Smooth muscle cell (in vitro differentiated cells): ENCODE measurements around the gene PPFIBP2. TPM values are rescaled to one million over a fixed set of nuclear protein-coding genes. Genes with fewer than 3 reads are reported as not detected.

Experiments used
- DNase-seq: peaks from one replicate; lab custom pipeline; 2025; ENCODE audit not compliant: unreplicated experiment; lab: John Stamatoyannopoulos, UW
- H2AFZ ChIP-seq: fragments of 200-600 bp; sonication (generic); 2 replicates; pipeline ENCODE4 v1.6.0; 2016; ENCODE audit warnings: antibody characterized with exemption, low read depth, mild to moderate bottlenecking
- H3F3A ChIP-seq: fragments of 200-600 bp; sonication (generic); 2 replicates; pipeline ENCODE4 v1.6.0; 2017; ENCODE audit warnings: antibody characterized with exemption, low read depth
- H3K27ac ChIP-seq: fragments of 200-600 bp; sonication (generic); 2 replicates; pipeline ENCODE4 v1.5.1; 2016; ENCODE audit warnings: low read depth, mild to moderate bottlenecking
- H3K27me3 ChIP-seq: fragments of 200-600 bp; sonication (generic); 2 replicates; pipeline ENCODE4 v1.6.1; 2016; ENCODE audit warnings: low read depth, mild to moderate bottlenecking
- H3K36me3 ChIP-seq: fragments of 200-600 bp; sonication (generic); 2 replicates; pipeline ENCODE4 v1.5.1; 2016; ENCODE audit warnings: low read depth
- H3K4me1 ChIP-seq: fragments of 200-600 bp; sonication (generic); 2 replicates; pipeline ENCODE4 v1.5.1; 2016; ENCODE audit warnings: low read depth
- H3K4me2 ChIP-seq: fragments of 200-600 bp; sonication (generic); 2 replicates; pipeline ENCODE4 v1.6.0; 2016; ENCODE audit warnings: mild to moderate bottlenecking
- H3K4me3 ChIP-seq: fragments of 200-600 bp; sonication (generic); 2 replicates; pipeline ENCODE4 v1.5.1; 2016; ENCODE audit warnings: mild to moderate bottlenecking
- H3K79me2 ChIP-seq: fragments of 200-600 bp; sonication (generic); 2 replicates; pipeline ENCODE4 v1.6.0; 2016; ENCODE audit warnings: low read depth, mild to moderate bottlenecking
- H3K9ac ChIP-seq: fragments of 200-600 bp; sonication (generic); 2 replicates; pipeline ENCODE4 v1.6.0; 2016; ENCODE audit warnings: low read depth
- H3K9me3 ChIP-seq: fragments of 200-600 bp; sonication (generic); replicated peaks from 2 replicates; pipeline ENCODE4 v1.5.1; 2016; ENCODE audit warnings: low read depth
- H4K20me1 ChIP-seq: fragments of 200-600 bp; sonication (generic); 2 replicates; pipeline ENCODE4 v1.6.0; 2016; ENCODE audit warnings: low read depth
- CTCF ChIP-seq: fragments of 200-600 bp; sonication (generic); IDR thresholded peaks from 2 replicates; pipeline ENCODE4 v1.5.1; 2017; ENCODE audit warnings: borderline replicate concordance, mild to moderate bottlenecking, antibody characterized with exemption; ENCODE audit not compliant: insufficient read depth, poor library complexity, severe bottlenecking
- WGBS: methylation state at CpG from one replicate; pipeline ENCODE4 v1.1.7; 2016; ENCODE audit warnings: low lambda C conversion rate; 5-methylcytosine and 5-hydroxymethylcytosine counted together
- polyA plus RNA-seq: library from polyadenylated mRNA; unstranded; fragments of >200 nt; fragmentation: Nextera tagmentation; extraction: Ambion mirVana; gene quantifications from 2 replicates; pipeline ENCODE4 v1.2.1, GENCODE V29; 2016
- total RNA-seq: library from RNA; depleted of rRNA; stranded (reverse); fragments of >200 nt; gene quantifications from 2 replicates; pipeline ENCODE4 v1.2.3, GENCODE V29; 2014

Gene PPFIBP2
- total and polyA plus RNA-seq, 2 experiments from 2014 or later: 9.8 to 20.2 TPM

- Histone ChIP-seq H3K27ac (no peak overlapping the region), H3K79me2 (no peaks in the 10 kb centered on the region), H3K36me3 (no peaks in the 10 kb centered on the region), H4K20me1 (no peaks in the 10 kb centered on the region), H3K9me3 (no peaks in the 10 kb centered on the region), H3K4me3 (no peak overlapping the region), H2AFZ (no peak overlapping the region), H3F3A (no peaks in the 10 kb centered on the region), H3K4me1 (no peaks in the 10 kb centered on the region), H3K27me3 (peaks cover 6% of the 10 kb centered on the region), H3K4me2 (no peak overlapping the region), H3K9ac (no peak overlapping the region)
- WGBS: 88% methylated on average over 2 of the region's 2 CpGs
- no peak for DNase-seq
- no peak for TF ChIP-seq CTCF
These were observed 169.8 kb downstream of the PPFIBP2 start for GRCh38 chr11:7683571-7683970.

- Histone ChIP-seq H3K27me3 (peaks cover 6% of the 10 kb centered on the region), H2AFZ (no peak overlapping the region), H3K4me3 (no peak overlapping the region), H3K36me3 (no peaks in the 10 kb centered on the region), H3K27ac (no peak overlapping the region), H3K79me2 (no peaks in the 10 kb centered on the region), H3K9ac (no peak overlapping the region), H3F3A (no peaks in the 10 kb centered on the region), H3K9me3 (no peaks in the 10 kb centered on the region), H4K20me1 (no peaks in the 10 kb centered on the region), H3K4me1 (no peaks in the 10 kb centered on the region), H3K4me2 (no peak overlapping the region)
- 96% methylated on average over 4 of the region's 4 CpGs for WGBS
- DNase-seq: no peak
- no peak for TF ChIP-seq CTCF
These were observed 173.0 kb downstream of the PPFIBP2 start for GRCh38 chr11:7686761-7687160.

GRCh38 chr11:7687386-7687785 is 173.6 kb downstream of the PPFIBP2 start:
- Histone ChIP-seq H3K4me1 (peaks cover 3% of the 10 kb centered on the region), H4K20me1 (no peaks in the 10 kb centered on the region), H3F3A (no peaks in the 10 kb centered on the region), H3K27ac (no peak overlapping the region), H2AFZ (no peak overlapping the region), H3K4me3 (no peak overlapping the region), H3K36me3 (no peaks in the 10 kb centered on the region), H3K9ac (no peak overlapping the region), H3K79me2 (no peaks in the 10 kb centered on the region), H3K27me3 (peaks cover 1% of the 10 kb centered on the region), H3K9me3 (no peaks in the 10 kb centered on the region), H3K4me2 (no peak overlapping the region)
- TF ChIP-seq CTCF: no peak
- no peak for DNase-seq
- 96% methylated on average over 1 of the region's 1 CpG for WGBS

GRCh38 chr11:7688238-7688826 is 174.5 kb downstream of the PPFIBP2 start:
- no peak overlapping the region for H2AFZ ChIP-seq
- no peaks in the 10 kb centered on the region for H3K9me3 ChIP-seq
- WGBS: 7% methylated on average over 4 of the region's 4 CpGs
- H3K4me2 ChIP-seq: no peak overlapping the region
- H3K4me3 ChIP-seq: no peak overlapping the region
- TF ChIP-seq CTCF: peak; percentile 82
- DNase-seq: no peak
- H3K79me2 ChIP-seq: no peaks in the 10 kb centered on the region
- no peak overlapping the region for H3K27ac ChIP-seq
- no peak overlapping the region for H3K9ac ChIP-seq
- H3K4me1 ChIP-seq: peaks cover 8% of the 10 kb centered on the region
- H3F3A ChIP-seq: no peaks in the 10 kb centered on the region
- no peaks in the 10 kb centered on the region for H3K27me3 ChIP-seq
- H4K20me1 ChIP-seq: no peaks in the 10 kb centered on the region
- H3K36me3 ChIP-seq: no peaks in the 10 kb centered on the region
